HUDEP-2 (cell line): Measurements from ENCODE around the gene PDE10A.

Experiments used
- DNase-seq, 76 experiments: peaks; one replicate each; lab custom pipeline; 2025; ENCODE audit not compliant: unreplicated experiment in 76 of 76; lab: John Stamatoyannopoulos, UW

The PDE10A gene

GRCh38 chr6:165678904-165679303 is 15.9 kb upstream of the PDE10A start:
- no peak for DNase-seq

GRCh38 chr6:165678429-165678828 is 15.4 kb upstream of the PDE10A start:
- DNase-seq: no peak

GRCh38 chr6:165677091-165677490 is 14.1 kb upstream of the PDE10A start:
- DNase-seq: no peak

GRCh38 chr6:165676435-165677068 is 13.5 kb upstream of the PDE10A start:
- no peak for DNase-seq

GRCh38 chr6:165675120-165675519 is 12.1 kb upstream of the PDE10A start:
- DNase-seq: no peak

- no peak for DNase-seq
These were observed 11.4 kb upstream of the PDE10A start for GRCh38 chr6:165674155-165675029.

- DNase-seq: no peak
These were observed 8.3 kb upstream of the PDE10A start for GRCh38 chr6:165671222-165671768.

GRCh38 chr6:165668951-165669350 is 5.9 kb upstream of the PDE10A start:
- no peak for DNase-seq

- DNase-seq: no peak
These were observed 2.3 kb upstream of the PDE10A start for GRCh38 chr6:165665384-165665672.

- DNase-seq: no peak
These were observed 1.7 kb upstream of the PDE10A start for GRCh38 chr6:165664559-165665383.

GRCh38 chr6:165663736-165664558 is 906 bp upstream of the PDE10A start:
- DNase-seq: no peak

- DNase-seq: no peak
These were observed 315 bp upstream of the PDE10A start for GRCh38 chr6:165663377-165663735.

- no peak for DNase-seq
These were observed 846 bp downstream of the PDE10A start for GRCh38 chr6:165662041-165662748.

- DNase-seq: no peak
These were observed 1.4 kb downstream of the PDE10A start for GRCh38 chr6:165661664-165662025.

GRCh38 chr6:165660857-165661663 is 2.0 kb downstream of the PDE10A start:
- DNase-seq: no peak

- DNase-seq: no peak
These were observed 2.8 kb downstream of the PDE10A start for GRCh38 chr6:165659945-165660856.

GRCh38 chr6:165658395-165659058 is 4.5 kb downstream of the PDE10A start:
- DNase-seq: no peak

- DNase-seq: no peak
These were observed 5.7 kb downstream of the PDE10A start for GRCh38 chr6:165657325-165657680.
